GM13977 (cell line): Measurements from ENCODE around the gene MAP3K1.

Source experiments
- DNase-seq: peaks from one replicate; pipeline ENCODE4 v3.0.0; 2012; ENCODE audit warnings: low spot score
- in situ Hi-C: fragments of 300-500 bp; cut with MboI; formaldehyde crosslinking; loops from one replicate; pipeline ENCODE4 v1.12.0; 2022; ENCODE audit warnings: low sequenced_read_pairs, low pct_unique_long_range_greater_than_20kb, mixed read lengths, inconsistent platforms; ENCODE audit not compliant: unreplicated experiment
- TF ChIP-seq, protein P1 (sequence below): IDR thresholded peaks from 2 replicates; pipeline ENCODE4 v1.5.1; 2012; ENCODE audit warnings: mild to moderate bottlenecking, control low read depth; ENCODE audit not compliant: insufficient read depth; ENCODE audit errors: extremely low read depth, missing control alignments

MAP3K1 gene

DNA sequence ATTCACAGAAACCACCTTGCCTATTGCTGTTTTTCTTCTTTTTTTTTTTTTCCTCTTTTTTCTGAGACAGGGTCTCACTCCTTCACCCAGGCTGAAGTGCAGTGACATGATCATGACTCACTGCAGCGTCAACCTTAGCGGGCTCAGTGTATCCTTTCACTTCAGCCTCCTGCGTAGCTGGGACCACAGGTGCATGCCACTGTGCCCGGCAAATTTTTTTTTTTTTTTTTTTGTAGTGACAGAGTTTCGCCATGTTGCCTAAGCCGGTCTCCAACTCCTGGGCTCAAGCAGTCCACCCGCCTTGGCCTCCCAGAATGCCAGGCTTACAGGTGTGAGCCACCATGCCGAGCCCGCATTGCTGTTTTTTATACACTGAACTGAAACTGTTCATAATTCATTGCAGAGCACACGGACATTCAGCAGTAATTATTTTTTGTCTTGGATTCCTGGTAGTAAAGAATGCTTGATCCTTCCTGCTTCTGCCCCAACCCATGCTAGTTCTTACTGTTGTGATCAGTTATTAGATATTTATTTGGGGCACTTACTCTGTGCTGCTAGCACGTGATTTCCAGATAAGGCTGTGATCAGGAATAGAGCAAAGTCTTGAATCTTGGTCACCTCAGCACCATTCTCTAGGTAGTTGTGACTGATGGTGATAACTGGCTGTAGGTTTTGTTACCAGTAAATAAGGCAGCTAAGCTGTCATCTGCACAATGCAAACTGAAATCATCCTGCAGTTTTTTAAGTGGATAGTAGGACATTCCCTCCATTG lies 14.0 kb downstream of the MAP3K1 start:
- TF ChIP-seq, protein P1, sequence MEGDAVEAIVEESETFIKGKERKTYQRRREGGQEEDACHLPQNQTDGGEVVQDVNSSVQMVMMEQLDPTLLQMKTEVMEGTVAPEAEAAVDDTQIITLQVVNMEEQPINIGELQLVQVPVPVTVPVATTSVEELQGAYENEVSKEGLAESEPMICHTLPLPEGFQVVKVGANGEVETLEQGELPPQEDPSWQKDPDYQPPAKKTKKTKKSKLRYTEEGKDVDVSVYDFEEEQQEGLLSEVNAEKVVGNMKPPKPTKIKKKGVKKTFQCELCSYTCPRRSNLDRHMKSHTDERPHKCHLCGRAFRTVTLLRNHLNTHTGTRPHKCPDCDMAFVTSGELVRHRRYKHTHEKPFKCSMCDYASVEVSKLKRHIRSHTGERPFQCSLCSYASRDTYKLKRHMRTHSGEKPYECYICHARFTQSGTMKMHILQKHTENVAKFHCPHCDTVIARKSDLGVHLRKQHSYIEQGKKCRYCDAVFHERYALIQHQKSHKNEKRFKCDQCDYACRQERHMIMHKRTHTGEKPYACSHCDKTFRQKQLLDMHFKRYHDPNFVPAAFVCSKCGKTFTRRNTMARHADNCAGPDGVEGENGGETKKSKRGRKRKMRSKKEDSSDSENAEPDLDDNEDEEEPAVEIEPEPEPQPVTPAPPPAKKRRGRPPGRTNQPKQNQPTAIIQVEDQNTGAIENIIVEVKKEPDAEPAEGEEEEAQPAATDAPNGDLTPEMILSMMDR, result no peak
- DNase-seq, result no peak
- in situ Hi-C loops, result loop anchor here (10.0 kb wide), 1 partner anchor 555 kb away; no protein-coding TSS in a partner anchor

DNA sequence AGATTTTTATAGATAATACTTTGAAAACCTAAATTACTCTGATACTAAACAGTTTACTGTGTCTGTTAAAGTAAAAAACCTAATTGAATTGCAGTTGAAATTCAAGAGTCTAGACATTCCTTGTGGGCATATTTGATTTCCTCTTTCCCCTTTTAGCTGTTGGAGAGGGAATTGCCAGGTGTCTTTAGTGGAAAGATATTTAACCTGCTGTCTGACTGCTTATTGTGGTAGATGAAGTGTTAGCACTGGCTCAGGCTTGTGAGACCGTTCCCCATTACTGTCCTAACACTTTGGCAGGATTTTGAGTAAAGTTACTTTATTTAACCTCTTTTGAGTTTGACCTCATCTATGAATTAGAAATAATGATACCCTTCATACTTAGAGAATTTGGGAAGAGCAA lies 16.4 kb downstream of the MAP3K1 start:
- in situ Hi-C loops, result no loop called here
- DNase-seq, result no peak
- TF ChIP-seq, protein P1, result no peak

DNA sequence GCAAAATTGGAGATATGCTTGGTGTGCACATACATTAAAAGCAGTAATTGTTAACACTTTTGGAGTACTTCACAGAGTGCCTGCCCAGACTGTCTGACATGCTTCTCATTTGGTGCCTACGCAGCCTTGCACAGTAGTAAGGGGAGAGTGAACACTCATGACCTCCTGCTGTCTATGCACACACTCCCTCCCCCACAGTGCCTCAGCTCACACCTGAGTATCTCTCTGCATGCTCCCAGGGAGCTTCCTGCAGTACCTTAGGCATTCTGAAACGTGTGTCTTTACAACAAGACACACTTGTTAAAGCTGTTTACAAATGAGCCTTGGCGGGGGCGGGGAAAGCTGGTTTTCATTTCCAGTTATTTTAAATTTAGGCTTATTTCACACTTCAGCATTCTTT lies 18.0 kb downstream of the MAP3K1 start:
- in situ Hi-C loops, result no loop called here
- DNase-seq, result no peak
- TF ChIP-seq, protein P1, result no peak

DNA sequence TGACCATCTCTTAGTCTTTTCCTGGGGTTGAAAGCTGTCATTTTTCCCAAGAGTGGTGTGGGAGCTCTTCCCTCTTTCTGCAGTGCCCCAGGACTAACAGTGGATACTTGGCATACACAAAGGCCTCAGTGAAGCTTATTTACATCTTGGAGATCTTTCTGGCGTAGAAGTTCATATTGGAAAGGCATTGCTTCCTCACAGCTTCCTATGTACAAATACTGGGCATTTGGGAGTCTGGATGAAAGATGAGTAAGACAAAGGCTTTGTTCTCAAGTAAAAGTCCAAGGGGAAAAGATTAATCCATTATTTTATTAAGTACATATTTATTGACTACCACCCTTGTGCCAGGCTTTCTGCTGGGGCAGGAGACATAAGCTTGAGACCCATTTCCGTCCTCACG lies 22.0 kb downstream of the MAP3K1 start:
- in situ Hi-C loops, result no loop called here
- TF ChIP-seq, protein P1, result no peak
- DNase-seq, result no peak

- no peak for DNase-seq
- in situ Hi-C loops, result no loop called here
- TF ChIP-seq, protein P1, result no peak
Measured at GRCh38 chr5:56837956-56838355, 22.6 kb downstream of the MAP3K1 start.

DNA sequence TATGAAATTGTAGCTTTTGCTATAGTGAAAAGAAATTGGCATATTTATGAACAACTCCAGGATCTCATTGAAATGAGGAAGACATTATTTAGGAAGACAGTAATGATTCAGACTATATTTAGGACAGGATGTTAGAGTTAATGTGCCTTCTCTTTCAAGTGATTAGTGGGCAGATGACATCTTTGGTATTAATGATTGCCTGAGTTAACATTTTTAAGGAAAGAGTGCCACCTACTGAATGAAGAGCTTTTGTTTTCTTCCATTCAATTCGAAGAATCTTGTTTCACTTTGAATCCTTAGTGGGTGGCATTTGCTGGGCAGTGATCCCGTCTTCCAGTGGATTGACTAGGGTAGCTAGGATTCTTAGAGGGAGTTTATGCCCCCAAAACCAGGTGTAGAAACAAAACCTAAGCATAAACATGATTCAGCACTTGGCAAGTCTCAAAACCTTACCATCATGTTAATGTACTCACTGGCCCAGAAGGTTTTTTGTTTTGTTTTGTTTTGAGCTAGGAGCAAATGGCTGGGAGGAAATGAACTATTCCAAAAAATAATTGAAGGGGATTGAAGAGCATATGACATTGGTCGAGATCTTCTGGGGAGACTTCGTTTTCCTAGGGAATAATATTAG lies 23.2 kb downstream of the MAP3K1 start:
- DNase-seq, result peak; percentile 14
- in situ Hi-C loops, result no loop called here
- TF ChIP-seq, protein P1, result peak; percentile 61
